HCT116 (cell line): ENCODE measurements around the gene OR52E2. TPM values are rescaled to one million over a fixed set of nuclear protein-coding genes. Genes with fewer than 3 reads are reported as not detected.

Experiments
- ATAC-seq: fragments of 200-7000 bp; cut with Tn5 transposase; 2 replicates; pipeline ENCODE4 v1.9.1; 2020; ENCODE audit warnings: mild to moderate bottlenecking, moderate library complexity
- BruUV-seq: library from RNA; stranded (reverse); fragments of 400-500 nt; replicated peaks from 2 replicates; lab custom pipeline; 2021; lab: Mats Ljungman, UMichigan
- CTCF ChIA-PET: fragments of 300-600 bp; sonication (Branson Sonifier 250); formaldehyde crosslinking; loops from one replicate; lab custom pipeline; 2021; ENCODE audit warnings: antibody characterized with exemption; lab: Charles Lee
- POLR2A ChIA-PET: fragments of 300-600, 350-600 bp; sonication (Branson Sonifier 250); formaldehyde crosslinking; loops from one replicate; lab custom pipeline; 2021; ENCODE audit warnings: antibody characterized with exemption; lab: Charles Lee
- RAD21 ChIA-PET, 2 experiments: fragments of 300-600 bp; sonication (Branson Sonifier 250); formaldehyde crosslinking; loops; one replicate each; lab custom pipeline; 2023; ENCODE audit warnings: low total read pairs in 2 of 2; ENCODE audit not compliant: uncharacterized antibody in 2 of 2, unreplicated experiment in 2 of 2, low non-redundant PET in 1 of 2; lab: Charles Lee
- DNase-seq: peaks from one replicate; pipeline ENCODE4 v3.0.0-alpha.2; 2010; ENCODE audit warnings: low read depth, low spot score
- H2AFZ ChIP-seq: fragments of 200-600 bp; shearing (Covaris generic), sonication (generic); 2 replicates; pipeline ENCODE4 v1.6.1; 2017; ENCODE audit warnings: low read depth, mixed run types, mixed read lengths, antibody characterized with exemption, low read length; ENCODE audit not compliant: poor library complexity, severe bottlenecking
- H3K27ac ChIP-seq: 2 replicates; pipeline ENCODE4 v1.5.1; 2012; ENCODE audit warnings: low read depth, low read length
- H3K27me3 ChIP-seq: fragments of 200-600 bp; sonication (generic); 2 replicates; pipeline ENCODE4 v1.6.1; 2016; ENCODE audit warnings: mixed run types, low read length, mixed read lengths; ENCODE audit not compliant: insufficient read depth
- H3K36me3 ChIP-seq, 2 experiments: fragments of 200-500 bp in 1 of 2; fragments of 200-600 bp in 1 of 2; sonication (Bioruptor generic) in 1 of 2; sonication (generic) in 1 of 2; 2 replicates each; pipeline versions ENCODE4 v1.5.1 to v1.6.1; 2014 to 2016; ENCODE audit warnings: low read length in 2 of 2, inconsistent platforms in 1 of 2, mixed read lengths in 1 of 2, mixed run types in 1 of 2; ENCODE audit not compliant: insufficient read depth in 2 of 2, control insufficient read depth in 1 of 2
- H3K4me1 ChIP-seq, 2 experiments: fragments of 200-600 bp in 1 of 2; sonication (generic) in 1 of 2; 2 replicates each; pipeline versions ENCODE4 v1.5.1 to v1.6.1; 2012 to 2017; ENCODE audit warnings: low read length in 2 of 2, inconsistent platforms in 1 of 2, mild to moderate bottlenecking in 1 of 2, mixed read lengths in 1 of 2, mixed run types in 1 of 2, moderate library complexity in 1 of 2; ENCODE audit not compliant: insufficient read depth in 2 of 2, control insufficient read depth in 1 of 2
- H3K4me2 ChIP-seq: fragments of 200-600 bp; sonication (generic); 2 replicates; pipeline ENCODE4 v1.6.1; 2017; ENCODE audit warnings: mixed run types, low read length, mixed read lengths
- H3K4me3 ChIP-seq, 2 experiments: fragments of 200-600 bp in 1 of 2; sonication (generic) in 1 of 2; replicated peaks in 1 of 2; 2 replicates each; pipeline ENCODE4 v1.5.1; 2011 to 2016; ENCODE audit warnings: low read length in 2 of 2, control low read depth in 1 of 2, low read depth in 1 of 2, mild to moderate bottlenecking in 1 of 2, mixed read lengths in 1 of 2, mixed run types in 1 of 2
- H3K79me2 ChIP-seq: fragments of 200-600 bp; sonication (generic); 2 replicates; pipeline ENCODE4 v1.6.1; 2017; ENCODE audit warnings: mild to moderate bottlenecking, mixed run types, low read length, moderate library complexity, mixed read lengths; ENCODE audit not compliant: insufficient read depth
- H3K9ac ChIP-seq: fragments of 200-600 bp; sonication (generic); 2 replicates; pipeline ENCODE4 v1.6.1; 2016; ENCODE audit warnings: low read length, mixed read lengths
- H3K9me2 ChIP-seq: fragments of 200-600 bp; sonication (generic), shearing (Covaris generic); 2 replicates; pipeline ENCODE4 v1.6.1; 2017; ENCODE audit warnings: mixed run types, mild to moderate bottlenecking, moderate library complexity; ENCODE audit not compliant: insufficient read depth
- H3K9me3 ChIP-seq, 2 experiments: fragments of 200-500 bp in 1 of 2; fragments of 200-600 bp in 1 of 2; sonication (Bioruptor generic) in 1 of 2; sonication (generic) in 1 of 2; 2 replicates each; pipeline ENCODE4 v1.6.1; 2014 to 2017; ENCODE audit warnings: low read length in 2 of 2, mixed read lengths in 2 of 2, inconsistent platforms in 1 of 2, low read depth in 1 of 2, mild to moderate bottlenecking in 1 of 2, mixed run types in 1 of 2, moderate library complexity in 1 of 2; ENCODE audit not compliant: control insufficient read depth in 1 of 2, insufficient read depth in 1 of 2
- H4K20me1 ChIP-seq: fragments of 200-600 bp; sonication (generic), shearing (Covaris generic); 2 replicates; pipeline ENCODE4 v1.6.1; 2017; ENCODE audit warnings: mixed run types, mild to moderate bottlenecking, moderate library complexity; ENCODE audit not compliant: insufficient read depth
- CBX3 ChIP-seq: IDR thresholded peaks from 2 replicates; pipeline ENCODE4 v1.6.1; 2012; ENCODE audit warnings: low read depth
- EGR1 ChIP-seq: IDR thresholded peaks from 2 replicates; pipeline ENCODE4 v1.6.1; 2012; ENCODE audit warnings: low read depth
- ELF1 ChIP-seq: IDR thresholded peaks from 2 replicates; pipeline ENCODE4 v1.6.1; 2012; ENCODE audit warnings: low read depth, borderline replicate concordance
- EZH2 ChIP-seq: fragments of 200-600 bp; sonication (generic); IDR thresholded peaks from 2 replicates; pipeline ENCODE4 v1.6.1; 2017; ENCODE audit warnings: antibody characterized with exemption, mixed run types
- EZH2phosphoT487 ChIP-seq: fragments of 200-600 bp; IDR thresholded peaks from 2 replicates; pipeline ENCODE4 v1.6.1; 2018; ENCODE audit warnings: antibody characterized with exemption, borderline replicate concordance
- FOSL1 ChIP-seq: IDR thresholded peaks from 2 replicates; pipeline ENCODE4 v1.6.1; 2012; ENCODE audit warnings: low read depth
- POLR2A ChIP-seq: IDR thresholded peaks from 2 replicates; pipeline ENCODE4 v1.7.0; 2011; ENCODE audit warnings: borderline replicate concordance; ENCODE audit not compliant: insufficient read depth, insufficient read length; ENCODE audit errors: extremely low read depth
- POLR2AphosphoS5 ChIP-seq: IDR thresholded peaks from 2 replicates; pipeline ENCODE4 v1.6.1; 2011; ENCODE audit warnings: mild to moderate bottlenecking, low read depth, low read length, moderate library complexity
- SIN3A ChIP-seq: IDR thresholded peaks from 2 replicates; pipeline ENCODE4 v1.6.1; 2012; ENCODE audit warnings: low read depth
- SP1 ChIP-seq: IDR thresholded peaks from 2 replicates; pipeline ENCODE4 v1.6.1; 2012; ENCODE audit warnings: low read depth
- ZNF274 ChIP-seq: fragments of 200-500 bp; sonication (Bioruptor generic); IDR thresholded peaks from 2 replicates; pipeline ENCODE4 v1.6.1; 2014; ENCODE audit warnings: mild to moderate bottlenecking, low read depth, low read length, inconsistent platforms
- intact Hi-C: fragments of 100-400 bp; cut with micrococcal nuclease; formaldehyde crosslinking; loops from 2 replicates; pipeline ENCODE4 v1.10.0; 2022
- total RNA-seq: library from RNA; stranded (reverse); gene quantifications from one replicate; pipeline ENCODE4 v1.2.1, GENCODE V29; 2021; ENCODE audit not compliant: unreplicated experiment
- TF ChIP-seq, protein P1 (sequence below): IDR thresholded peaks from 2 replicates; pipeline ENCODE4 v1.6.1; 2012
- TF ChIP-seq, protein P2 (sequence below): IDR thresholded peaks from 2 replicates; pipeline ENCODE4 v1.6.1; 2011; ENCODE audit warnings: mild to moderate bottlenecking, low read length, moderate library complexity; ENCODE audit not compliant: insufficient replicate concordance; ENCODE audit errors: extremely low read depth
- TF ChIP-seq, protein P3 (sequence below), 3 experiments: fragments of 200-600 bp in 1 of 3; sonication (generic) in 1 of 3; IDR thresholded peaks in 2 of 3; conservative IDR thresholded peaks in 1 of 3; 2 replicates each; pipeline ENCODE4 v1.5.1; 2012 to 2017; ENCODE audit warnings: low read depth in 2 of 3, low read length in 2 of 3, antibody characterized with exemption in 1 of 3, borderline replicate concordance in 1 of 3, control low read depth in 1 of 3, mild to moderate bottlenecking in 1 of 3, mixed read lengths in 1 of 3, mixed run types in 1 of 3, moderate library complexity in 1 of 3; ENCODE audit not compliant: insufficient read depth in 1 of 3

OR52E2 gene
- total RNA-seq, 1 experiment from 2014 or later, result not detected

DNA sequence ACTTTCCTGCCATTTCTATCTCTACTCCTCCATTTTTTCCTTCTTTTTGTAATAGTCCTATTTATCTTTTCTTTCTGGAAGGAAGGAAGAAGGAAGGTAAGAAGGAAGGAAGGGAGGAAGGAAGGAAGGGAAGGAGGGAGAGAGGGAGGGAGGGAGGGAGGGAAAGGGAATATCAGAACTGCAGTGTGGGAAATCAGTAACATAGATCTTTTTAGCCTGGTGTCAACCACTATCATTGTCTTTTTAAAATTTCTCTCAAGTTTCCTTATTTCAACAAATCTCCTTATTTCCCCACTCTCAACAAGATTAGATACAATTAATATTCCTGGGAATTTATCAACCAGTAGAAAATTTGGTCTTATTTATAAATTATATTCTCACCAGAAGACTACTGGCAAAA lies 43.6 kb upstream of the OR52E2 start:
- no TSS peak for BruUV-seq
- Histone ChIP-seq H3K27me3 (peaks cover 83% of the 10 kb centered on the region), H2AFZ (no peak overlapping the region), H3K4me1 (no peaks in the 10 kb centered on the region), H3K9me3 (no peaks in the 10 kb centered on the region), H3K4me3 (no peak overlapping the region), H3K9ac (no peak overlapping the region), H3K79me2 (no peaks in the 10 kb centered on the region), H3K4me2 (no peak overlapping the region), H4K20me1 (no peaks in the 10 kb centered on the region), H3K27ac (no peak overlapping the region), H3K9me2 (no peaks in the 10 kb centered on the region), H3K36me3 (no peaks in the 10 kb centered on the region)
- ATAC-seq, result no peak
- DNase-seq, result no peak
- ChIA-PET POLR2A (no interaction called here), CTCF (no interaction called here), RAD21 (no interaction called here)
- no peak for TF ChIP-seq SP1
- TF ChIP-seq, protein P1, sequence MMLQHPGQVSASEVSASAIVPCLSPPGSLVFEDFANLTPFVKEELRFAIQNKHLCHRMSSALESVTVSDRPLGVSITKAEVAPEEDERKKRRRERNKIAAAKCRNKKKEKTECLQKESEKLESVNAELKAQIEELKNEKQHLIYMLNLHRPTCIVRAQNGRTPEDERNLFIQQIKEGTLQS, result no peak
- no peak for TF ChIP-seq FOSL1
- TF ChIP-seq POLR2AphosphoS5, result no peak
- no peak for TF ChIP-seq CBX3
- TF ChIP-seq EZH2phosphoT487, result no peak
- TF ChIP-seq ZNF274, result no peak
- TF ChIP-seq, protein P2, sequence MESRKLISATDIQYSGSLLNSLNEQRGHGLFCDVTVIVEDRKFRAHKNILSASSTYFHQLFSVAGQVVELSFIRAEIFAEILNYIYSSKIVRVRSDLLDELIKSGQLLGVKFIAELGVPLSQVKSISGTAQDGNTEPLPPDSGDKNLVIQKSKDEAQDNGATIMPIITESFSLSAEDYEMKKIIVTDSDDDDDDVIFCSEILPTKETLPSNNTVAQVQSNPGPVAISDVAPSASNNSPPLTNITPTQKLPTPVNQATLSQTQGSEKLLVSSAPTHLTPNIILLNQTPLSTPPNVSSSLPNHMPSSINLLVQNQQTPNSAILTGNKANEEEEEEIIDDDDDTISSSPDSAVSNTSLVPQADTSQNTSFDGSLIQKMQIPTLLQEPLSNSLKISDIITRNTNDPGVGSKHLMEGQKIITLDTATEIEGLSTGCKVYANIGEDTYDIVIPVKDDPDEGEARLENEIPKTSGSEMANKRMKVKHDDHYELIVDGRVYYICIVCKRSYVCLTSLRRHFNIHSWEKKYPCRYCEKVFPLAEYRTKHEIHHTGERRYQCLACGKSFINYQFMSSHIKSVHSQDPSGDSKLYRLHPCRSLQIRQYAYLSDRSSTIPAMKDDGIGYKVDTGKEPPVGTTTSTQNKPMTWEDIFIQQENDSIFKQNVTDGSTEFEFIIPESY, result no peak
- TF ChIP-seq EZH2, result no peak
- TF ChIP-seq POLR2A, result no peak
- TF ChIP-seq SIN3A, result no peak
- no peak for TF ChIP-seq EGR1
- TF ChIP-seq, protein P3, sequence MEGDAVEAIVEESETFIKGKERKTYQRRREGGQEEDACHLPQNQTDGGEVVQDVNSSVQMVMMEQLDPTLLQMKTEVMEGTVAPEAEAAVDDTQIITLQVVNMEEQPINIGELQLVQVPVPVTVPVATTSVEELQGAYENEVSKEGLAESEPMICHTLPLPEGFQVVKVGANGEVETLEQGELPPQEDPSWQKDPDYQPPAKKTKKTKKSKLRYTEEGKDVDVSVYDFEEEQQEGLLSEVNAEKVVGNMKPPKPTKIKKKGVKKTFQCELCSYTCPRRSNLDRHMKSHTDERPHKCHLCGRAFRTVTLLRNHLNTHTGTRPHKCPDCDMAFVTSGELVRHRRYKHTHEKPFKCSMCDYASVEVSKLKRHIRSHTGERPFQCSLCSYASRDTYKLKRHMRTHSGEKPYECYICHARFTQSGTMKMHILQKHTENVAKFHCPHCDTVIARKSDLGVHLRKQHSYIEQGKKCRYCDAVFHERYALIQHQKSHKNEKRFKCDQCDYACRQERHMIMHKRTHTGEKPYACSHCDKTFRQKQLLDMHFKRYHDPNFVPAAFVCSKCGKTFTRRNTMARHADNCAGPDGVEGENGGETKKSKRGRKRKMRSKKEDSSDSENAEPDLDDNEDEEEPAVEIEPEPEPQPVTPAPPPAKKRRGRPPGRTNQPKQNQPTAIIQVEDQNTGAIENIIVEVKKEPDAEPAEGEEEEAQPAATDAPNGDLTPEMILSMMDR (IDR thresholded peaks at IDR 0.05 in 2 of 3, conservative IDR thresholded peaks at IDR 0.05 in 1 of 3; ENCODE audit: borderline replicate concordance in 1 of 3, insufficient read depth in 1 of 3, low read depth in 2 of 3, low read length in 2 of 3), result no peak
- no peak for TF ChIP-seq ELF1
- intact Hi-C loops, result no loop called here
